CD4-positive, alpha-beta memory T cell (primary cell): ENCODE results near the gene PPM1G. TPM values are rescaled to one million over a fixed set of nuclear protein-coding genes. Genes with fewer than 3 reads are reported as not detected.

Experiments used
- CTCF ChIA-PET: fragments of 350-600 bp; sonication (Branson Sonifier 250); formaldehyde crosslinking; loops from one replicate; lab custom pipeline; 2021; ENCODE audit warnings: inconsistent platforms; ENCODE audit not compliant: partially characterized antibody; lab: Charles Lee
- POLR2A ChIA-PET: fragments of 350-600 bp; sonication (Branson Sonifier 250); formaldehyde crosslinking; loops from one replicate; lab custom pipeline; 2021; ENCODE audit not compliant: partially characterized antibody; lab: Charles Lee
- DNase-seq, 5 donors: peaks; one replicate each; pipeline versions ENCODE4 v3.0.0 to v3.0.0-alpha.2; 2020 to 2022; ENCODE audit warnings: mixed read lengths in 1 of 5
- H3K27ac ChIP-seq: one replicate; pipeline ENCODE4 v1.7.0; 2013; ENCODE audit warnings: low read depth, low read length
- H3K27me3 ChIP-seq: 2 replicates; pipeline ENCODE4 v1.7.0; 2013; ENCODE audit warnings: mild to moderate bottlenecking, low read length, moderate library complexity; ENCODE audit not compliant: insufficient read depth
- H3K36me3 ChIP-seq: 2 replicates; pipeline ENCODE4 v1.7.0; 2013; ENCODE audit warnings: mild to moderate bottlenecking, low read length, moderate library complexity; ENCODE audit not compliant: insufficient read depth
- H3K4me1 ChIP-seq: 2 replicates; pipeline ENCODE4 v1.7.0; 2013; ENCODE audit warnings: mild to moderate bottlenecking, low read length, moderate library complexity; ENCODE audit not compliant: insufficient read depth
- H3K4me3 ChIP-seq, 2 donors: one replicate each; pipeline ENCODE4 v1.7.0; 2013; ENCODE audit warnings: low read length in 2 of 2, mild to moderate bottlenecking in 1 of 2
- H3K9me3 ChIP-seq, 2 donors: one replicate each; pipeline ENCODE4 v1.7.0; 2013; ENCODE audit warnings: low read length in 2 of 2, control low read depth in 1 of 2; ENCODE audit not compliant: control insufficient read depth in 1 of 2
- H3K27ac Mint-ChIP-seq, 7 donors: one replicate each; pipeline ENCODE4 v1.8.0; 2020 to 2021; ENCODE audit warnings: mixed read lengths in 7 of 7, mild to moderate bottlenecking in 6 of 7, inconsistent platforms in 3 of 7, moderate library complexity in 3 of 7
- H3K27me3 Mint-ChIP-seq, 2 donors: one replicate each; pipeline ENCODE4 v1.8.0; 2020 to 2021; ENCODE audit warnings: mixed read lengths in 2 of 2
- H3K36me3 Mint-ChIP-seq, 2 donors: one replicate each; pipeline ENCODE4 v1.8.0; 2020 to 2021; ENCODE audit warnings: mixed read lengths in 2 of 2, inconsistent platforms in 1 of 2, mild to moderate bottlenecking in 1 of 2
- H3K4me1 Mint-ChIP-seq, 4 donors: one replicate each; pipeline ENCODE4 v1.8.0; 2020 to 2021; ENCODE audit warnings: mixed read lengths in 4 of 4, mild to moderate bottlenecking in 1 of 4
- H3K4me3 Mint-ChIP-seq, 8 donors: one replicate each; pipeline ENCODE4 v1.8.0; 2020 to 2021; ENCODE audit warnings: mixed read lengths in 8 of 8, mild to moderate bottlenecking in 7 of 8, moderate library complexity in 6 of 8, inconsistent platforms in 3 of 8
- H3K9me3 Mint-ChIP-seq, 8 donors: one replicate each; pipeline ENCODE4 v1.8.0; 2020 to 2021; ENCODE audit warnings: mixed read lengths in 8 of 8, mild to moderate bottlenecking in 5 of 8, inconsistent platforms in 3 of 8, moderate library complexity in 1 of 8
- intact Hi-C: fragments of 100-400 bp; cut with micrococcal nuclease; formaldehyde crosslinking; loops from one replicate; pipeline ENCODE4 v1.15.1; 2023
- polyA plus RNA-seq, 2 donors: library from polyadenylated mRNA; unstranded; fragments of 300-500 nt; fragmentation: Illumina TruSeq; gene quantifications; one replicate each; pipeline ENCODE4 v1.2.3, GENCODE V29; 2021
- total RNA-seq, 2 experiments: library from RNA; stranded (reverse); gene quantifications; one replicate each; pipeline ENCODE4 v1.2.3, GENCODE V29; 2021

The PPM1G gene
- total and polyA plus RNA-seq, 4 experiments from 2014 or later, result 53.8 to 99.4 (median 66.4) TPM

DNA sequence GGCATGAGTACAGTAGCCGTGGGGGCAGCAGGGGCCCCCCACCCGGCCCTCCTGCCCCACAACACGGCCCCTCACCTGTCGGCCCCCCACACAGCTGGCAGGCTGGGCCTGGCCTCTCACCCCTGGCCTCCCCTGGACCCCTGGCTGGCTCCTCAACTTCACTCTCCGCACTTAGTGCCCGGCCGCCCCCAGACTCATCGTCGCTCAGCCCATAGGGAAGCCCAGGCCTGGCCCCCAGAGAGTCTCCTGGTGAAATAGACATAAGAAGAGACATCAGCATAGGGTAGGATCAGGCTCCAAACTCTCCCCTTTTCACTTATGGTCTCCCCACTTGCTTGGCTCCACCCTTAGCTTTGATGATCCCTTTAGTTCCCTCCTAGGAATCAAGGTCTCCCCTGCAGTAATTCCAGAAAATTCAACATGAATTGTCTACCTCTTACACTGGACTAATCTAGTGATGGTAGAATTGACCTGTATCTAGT, 30.5 kb downstream of the PPM1G start:
- intact Hi-C loops, result no loop called here
- Mint-ChIP-seq H3K9me3 (peaks cover 0 to 1% (median 0%) of the 10 kb centered on the region in 8 donors), H3K4me3 (peak overlapping the region in 5 of 8 donors; percentile 89 to 93 (median 90)), H3K4me1 (peaks cover 15 to 40% (median 27%) of the 10 kb centered on the region in 4 donors), H3K27ac (peak overlapping the region; percentile 58 to 97 (median 95)), H3K27me3 (no peaks in the 10 kb centered on the region), H3K36me3 (peaks cover 36 to 77% of the 10 kb centered on the region in 2 donors)
- Histone ChIP-seq H3K4me1 (peaks cover 20% of the 10 kb centered on the region), H3K4me3 (no peak overlapping the region), H3K27ac (peak overlapping the region; percentile 78), H3K27me3 (no peaks in the 10 kb centered on the region), H3K9me3 (no peaks in the 10 kb centered on the region), H3K36me3 (peaks cover 63% of the 10 kb centered on the region)
- POLR2A ChIA-PET, result interaction anchor here (0.7 to 4.4 kb wide), 10 partner anchors 8 to 307 kb away, joined by 3 to 106 read pairs (median 7); partner anchors contain the start of genes EIF2B4, GTF3C2, MPV17 and NRBP1
- CTCF ChIA-PET, result interaction anchor here (0.8 to 1.8 kb wide), 3 partner anchors 9 to 50 kb away, joined by 3 to 8 read pairs (median 6); partner anchors contain the start of genes EIF2B4, NRBP1, PPM1G and SNX17
- DNase-seq, result no peak

- Mint-ChIP-seq H3K4me1 (peaks cover 18 to 45% (median 28%) of the 10 kb centered on the region in 4 donors), H3K27ac (peak overlapping the region in 3 of 7 donors; percentile 23 to 78 (median 27)), H3K4me3 (no peak overlapping the region), H3K27me3 (no peaks in the 10 kb centered on the region), H3K9me3 (peaks cover 0 to 1% (median 0%) of the 10 kb centered on the region in 8 donors), H3K36me3 (peaks cover 30 to 77% of the 10 kb centered on the region in 2 donors)
- Histone ChIP-seq H3K27ac (no peak overlapping the region), H3K27me3 (no peaks in the 10 kb centered on the region), H3K9me3 (no peaks in the 10 kb centered on the region), H3K36me3 (peaks cover 61% of the 10 kb centered on the region), H3K4me1 (peaks cover 20% of the 10 kb centered on the region), H3K4me3 (no peak overlapping the region)
- CTCF ChIA-PET, result interaction anchor here (1.8 kb wide), 1 partner anchor 32 kb away, joined by 6 read pairs; the partner anchor contains the start of gene PPM1G
- POLR2A ChIA-PET, result interaction anchor here (0.7 to 4.4 kb wide), 5 partner anchors 8 to 51 kb away, joined by 3 to 106 read pairs (median 44); partner anchors contain the start of genes EIF2B4, GTF3C2, NRBP1 and PPM1G
- no peak for DNase-seq
- intact Hi-C loops, result no loop called here
These were observed 31.1 kb downstream of the PPM1G start for GRCh38 chr2:27378096-27378808.

- H3K4me3 ChIP-seq, result no peak overlapping the region
- intact Hi-C loops, result no loop called here
- no peaks in the 10 kb centered on the region for H3K27me3 Mint-ChIP-seq
- ChIA-PET POLR2A (interaction anchor here (1.4 kb wide), 1 partner anchor 13 kb away, joined by 3 read pairs; no protein-coding TSS in a partner anchor), CTCF (no interaction called here)
- peaks cover 64% of the 10 kb centered on the region for H3K36me3 ChIP-seq
- H3K27ac Mint-ChIP-seq, result peak overlapping the region in 4 of 7 donors; percentile 27 to 78 (median 56)
- no peak for DNase-seq
- H3K4me1 Mint-ChIP-seq, result peaks cover 23 to 50% (median 32%) of the 10 kb centered on the region in 4 donors
- H3K9me3 Mint-ChIP-seq, result peaks cover 0 to 1% (median 0%) of the 10 kb centered on the region in 8 donors
- no peak overlapping the region for H3K27ac ChIP-seq
- no peaks in the 10 kb centered on the region for H3K9me3 ChIP-seq
- no peak overlapping the region for H3K4me3 Mint-ChIP-seq
- H3K27me3 ChIP-seq, result no peaks in the 10 kb centered on the region
- peaks cover 34 to 81% of the 10 kb centered on the region in 2 donors for H3K36me3 Mint-ChIP-seq
- peaks cover 24% of the 10 kb centered on the region for H3K4me1 ChIP-seq
These were observed 31.7 kb downstream of the PPM1G start for GRCh38 chr2:27377618-27378095.

GRCh38 chr2:27376866-27377617, 32.3 kb downstream of the PPM1G start:
- POLR2A ChIA-PET, result interaction anchor here (1.4 kb wide), 1 partner anchor 13 kb away, joined by 3 read pairs; no protein-coding TSS in a partner anchor
- H3K27ac Mint-ChIP-seq, result peak overlapping the region in 3 of 7 donors; percentile 13 to 46 (median 36)

GRCh38 chr2:27376151-27376865, 33.1 kb downstream of the PPM1G start:
- Histone ChIP-seq H3K4me3 (no peak overlapping the region), H3K9me3 (no peaks in the 10 kb centered on the region), H3K4me1 (peaks cover 37% of the 10 kb centered on the region), H3K27ac (no peak overlapping the region), H3K36me3 (peaks cover 55% of the 10 kb centered on the region), H3K27me3 (no peaks in the 10 kb centered on the region)
- ChIA-PET POLR2A (interaction anchor here (1.4 kb wide), 1 partner anchor 12 kb away, joined by 3 read pairs; no protein-coding TSS in a partner anchor), CTCF (no interaction called here)
- no peak for DNase-seq
- intact Hi-C loops, result no loop called here
- Mint-ChIP-seq H3K27ac (peak overlapping the region in 1 of 7 donors; percentile 15), H3K4me3 (no peak overlapping the region), H3K9me3 (peaks cover 0 to 1% (median 0%) of the 10 kb centered on the region in 8 donors), H3K27me3 (no peaks in the 10 kb centered on the region), H3K4me1 (peaks cover 29 to 53% (median 40%) of the 10 kb centered on the region in 4 donors), H3K36me3 (peaks cover 33 to 77% of the 10 kb centered on the region in 2 donors)

More at GRCh38 chr2:27376866-27377617, 32.3 kb downstream of the PPM1G start:
- Histone ChIP-seq H3K27me3 (no peaks in the 10 kb centered on the region), H3K27ac (no peak overlapping the region), H3K4me3 (no peak overlapping the region), H3K9me3 (no peaks in the 10 kb centered on the region), H3K4me1 (peaks cover 30% of the 10 kb centered on the region), H3K36me3 (peaks cover 59% of the 10 kb centered on the region)
- no peak for DNase-seq
- CTCF ChIA-PET, result no interaction called here
- Mint-ChIP-seq H3K4me3 (peak overlapping the region in 1 of 8 donors; percentile 25), H3K4me1 (peaks cover 25 to 54% (median 38%) of the 10 kb centered on the region in 4 donors), H3K36me3 (peaks cover 35 to 80% of the 10 kb centered on the region in 2 donors), H3K27me3 (no peaks in the 10 kb centered on the region), H3K9me3 (peaks cover 0 to 1% (median 0%) of the 10 kb centered on the region in 8 donors)
- intact Hi-C loops, result no loop called here

DNA sequence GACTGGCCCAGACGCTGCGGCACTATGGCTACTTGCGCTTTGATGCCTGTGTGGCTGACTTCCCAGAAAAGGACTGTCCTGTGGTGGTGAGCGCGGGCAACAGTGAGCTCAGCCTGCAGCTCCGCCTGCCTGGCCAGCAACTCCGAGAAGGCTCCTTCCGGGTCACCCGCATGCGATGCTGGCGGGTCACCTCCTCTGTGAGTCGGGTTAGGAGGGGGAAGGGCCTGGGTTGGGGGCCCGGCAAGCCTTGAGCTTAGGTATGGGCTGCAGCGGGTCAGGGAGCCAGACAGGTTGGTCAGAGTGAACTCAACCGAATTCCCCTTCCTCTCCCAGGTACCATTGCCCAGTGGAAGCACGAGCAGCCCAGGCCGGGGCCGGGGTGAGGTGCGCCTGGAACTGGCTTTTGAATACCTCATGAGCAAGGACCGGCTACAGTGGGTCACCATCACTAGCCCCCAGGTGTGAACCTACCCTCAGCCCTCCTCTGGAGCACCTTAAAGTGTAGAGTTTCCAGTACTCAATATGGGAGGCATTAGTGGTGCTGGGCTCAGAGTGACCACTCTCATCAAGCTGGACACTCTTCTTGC, 33.8 kb downstream of the PPM1G start:
- ChIA-PET POLR2A (interaction anchor here (0.7 to 1.0 kb wide), 2 partner anchors 16 to 55 kb away, joined by 3 read pairs; no protein-coding TSS in a partner anchor), CTCF (no interaction called here)
- intact Hi-C loops, result no loop called here

More for the DNA sequence above, 33.8 kb downstream of the PPM1G start:
- H3K4me1 Mint-ChIP-seq, result peaks cover 28 to 50% (median 37%) of the 10 kb centered on the region in 4 donors
- no peaks in the 10 kb centered on the region for H3K27me3 ChIP-seq
- peaks cover 53% of the 10 kb centered on the region for H3K36me3 ChIP-seq
- no peaks in the 10 kb centered on the region for H3K9me3 ChIP-seq
- peak overlapping the region in 3 of 7 donors; percentile 15 to 57 (median 19) for H3K27ac Mint-ChIP-seq
- H3K4me1 ChIP-seq, result peaks cover 35% of the 10 kb centered on the region
- no peak overlapping the region for H3K27ac ChIP-seq
- peaks cover 0 to under 1% (median 0%) of the 10 kb centered on the region in 8 donors for H3K9me3 Mint-ChIP-seq
- no peak for DNase-seq
- H3K36me3 Mint-ChIP-seq, result peaks cover 33 to 74% of the 10 kb centered on the region in 2 donors
- no peak overlapping the region for H3K4me3 Mint-ChIP-seq
- H3K27me3 Mint-ChIP-seq, result no peaks in the 10 kb centered on the region
- no peak overlapping the region for H3K4me3 ChIP-seq
